WERI-Rb-1 (cell line): Measurements from ENCODE around the gene CMIP.

Experiments used
- DNase-seq: peaks from one replicate; pipeline ENCODE4 v3.0.0-alpha.2; 2020
- H3K27ac ChIP-seq: fragments of 250-450 bp; sonication (Bioruptor Pico); 2 replicates; pipeline ENCODE4 v1.5.1; 2020; ENCODE audit warnings: mild to moderate bottlenecking, moderate library complexity
- H3K27me3 ChIP-seq: fragments of 250-450 bp; sonication (Bioruptor Pico); 2 replicates; pipeline ENCODE4 v1.5.1; 2021; ENCODE audit warnings: mild to moderate bottlenecking, low read depth, moderate library complexity; ENCODE audit not compliant: insufficient read depth, severe bottlenecking
- H3K36me3 ChIP-seq: fragments of 250-450 bp; sonication (Bioruptor Pico); 2 replicates; pipeline ENCODE4 v1.5.1; 2020; ENCODE audit warnings: mild to moderate bottlenecking, moderate library complexity
- H3K4me3 ChIP-seq: 2 replicates; pipeline ENCODE4 v1.5.1; 2011; ENCODE audit warnings: low read depth, mild to moderate bottlenecking, control low read depth, low read length
- H3K9me3 ChIP-seq: fragments of 250-450 bp; sonication (Bioruptor Pico); 2 replicates; pipeline ENCODE4 v1.5.1; 2021; ENCODE audit warnings: mild to moderate bottlenecking, moderate library complexity; ENCODE audit not compliant: severe bottlenecking
- TF ChIP-seq, protein P1 (sequence below): IDR thresholded peaks from 2 replicates; pipeline ENCODE4 v1.5.1; 2011; ENCODE audit warnings: low read depth, mild to moderate bottlenecking, control low read depth, inconsistent platforms, low read length

CMIP gene

DNA sequence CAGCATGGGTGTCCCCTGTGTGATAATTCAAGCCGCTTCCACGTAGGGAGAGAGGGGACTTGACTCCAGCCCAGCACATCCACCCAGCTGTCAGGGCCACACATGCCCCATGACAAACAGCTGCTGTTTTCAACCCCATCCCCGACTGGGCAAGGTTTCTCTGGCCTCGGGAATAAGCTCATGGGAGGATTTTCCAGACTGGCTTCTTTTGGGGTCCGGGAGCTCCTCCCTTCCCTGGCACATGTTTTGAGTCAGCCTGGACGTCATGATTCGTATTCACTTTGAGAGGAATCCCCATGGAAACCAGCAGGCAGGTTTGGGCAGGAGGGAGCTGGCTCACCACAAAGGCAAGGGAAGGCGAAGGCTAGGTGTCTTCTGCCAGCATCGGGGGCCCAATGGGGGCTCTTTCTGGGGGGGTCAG is 156.4 kb downstream of the CMIP start:
- DNase-seq, result no peak
- Histone ChIP-seq H3K36me3 (no peaks in the 10 kb centered on the region), H3K27me3 (no peaks in the 10 kb centered on the region), H3K27ac (no peak overlapping the region), H3K4me3 (no peak overlapping the region), H3K9me3 (no peaks in the 10 kb centered on the region)
- TF ChIP-seq, protein P1, sequence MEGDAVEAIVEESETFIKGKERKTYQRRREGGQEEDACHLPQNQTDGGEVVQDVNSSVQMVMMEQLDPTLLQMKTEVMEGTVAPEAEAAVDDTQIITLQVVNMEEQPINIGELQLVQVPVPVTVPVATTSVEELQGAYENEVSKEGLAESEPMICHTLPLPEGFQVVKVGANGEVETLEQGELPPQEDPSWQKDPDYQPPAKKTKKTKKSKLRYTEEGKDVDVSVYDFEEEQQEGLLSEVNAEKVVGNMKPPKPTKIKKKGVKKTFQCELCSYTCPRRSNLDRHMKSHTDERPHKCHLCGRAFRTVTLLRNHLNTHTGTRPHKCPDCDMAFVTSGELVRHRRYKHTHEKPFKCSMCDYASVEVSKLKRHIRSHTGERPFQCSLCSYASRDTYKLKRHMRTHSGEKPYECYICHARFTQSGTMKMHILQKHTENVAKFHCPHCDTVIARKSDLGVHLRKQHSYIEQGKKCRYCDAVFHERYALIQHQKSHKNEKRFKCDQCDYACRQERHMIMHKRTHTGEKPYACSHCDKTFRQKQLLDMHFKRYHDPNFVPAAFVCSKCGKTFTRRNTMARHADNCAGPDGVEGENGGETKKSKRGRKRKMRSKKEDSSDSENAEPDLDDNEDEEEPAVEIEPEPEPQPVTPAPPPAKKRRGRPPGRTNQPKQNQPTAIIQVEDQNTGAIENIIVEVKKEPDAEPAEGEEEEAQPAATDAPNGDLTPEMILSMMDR, result no peak

DNA sequence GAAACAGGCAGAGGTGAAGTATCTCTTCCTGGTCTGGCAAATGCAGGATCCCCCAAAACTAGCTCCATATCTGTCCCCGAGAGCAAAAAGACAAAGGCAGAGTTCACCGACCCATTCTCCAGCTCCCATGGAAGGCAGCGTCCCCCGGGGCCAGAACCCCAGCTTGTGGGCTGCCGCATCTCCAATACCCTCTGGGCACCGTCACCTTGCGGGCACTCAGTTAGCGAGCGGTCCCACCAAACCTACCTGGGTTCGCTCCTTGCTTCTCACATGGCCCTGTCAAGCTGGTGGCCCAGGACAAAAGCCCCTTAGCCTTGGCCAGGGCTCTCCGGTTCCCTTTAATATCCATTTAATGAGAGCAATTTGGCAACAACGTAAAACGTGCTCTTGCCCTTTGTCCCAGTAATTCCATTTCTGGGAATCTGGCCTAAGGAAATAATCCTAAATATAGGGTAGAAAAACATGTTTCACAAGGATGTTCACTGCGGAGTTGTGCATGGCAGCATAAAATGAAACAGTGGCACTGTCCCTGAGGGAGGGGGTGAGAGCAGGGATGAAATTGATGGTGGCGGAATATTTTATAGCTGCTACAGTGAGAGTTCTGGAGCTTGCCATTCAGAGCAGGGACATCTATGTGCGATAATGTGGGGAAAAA is 157.1 kb downstream of the CMIP start:
- Histone ChIP-seq H3K4me3 (no peak overlapping the region), H3K36me3 (no peaks in the 10 kb centered on the region), H3K9me3 (no peaks in the 10 kb centered on the region), H3K27me3 (no peaks in the 10 kb centered on the region), H3K27ac (no peak overlapping the region)
- DNase-seq, result no peak
- TF ChIP-seq, protein P1, result no peak

DNA sequence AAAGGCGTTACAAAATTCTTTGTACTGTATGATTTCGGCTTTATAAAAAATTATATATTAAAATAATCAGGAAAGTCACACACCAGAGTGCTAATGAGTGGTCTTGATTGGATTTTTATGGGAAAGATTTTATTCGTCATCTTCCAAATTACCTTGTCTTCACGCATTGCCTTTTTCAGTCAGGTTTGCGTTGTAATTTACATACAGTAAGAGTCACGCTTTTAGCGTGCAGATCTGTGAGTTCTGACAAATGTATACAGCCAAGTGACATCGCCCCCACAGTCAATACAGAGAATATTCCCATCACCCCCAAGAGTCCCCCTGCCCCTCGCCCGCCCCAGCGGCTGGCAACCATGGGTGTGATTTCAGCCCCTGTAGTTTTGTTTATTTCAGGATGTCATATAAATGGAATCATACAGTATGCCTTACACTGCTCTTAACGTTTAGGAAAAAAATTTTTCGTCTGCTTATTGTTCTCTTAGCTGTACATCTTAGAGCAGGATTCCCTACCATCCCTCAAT is 157.7 kb downstream of the CMIP start:
- no peaks in the 10 kb centered on the region for H3K9me3 ChIP-seq
- H3K4me3 ChIP-seq, result no peak overlapping the region
- no peak overlapping the region for H3K27ac ChIP-seq
- H3K27me3 ChIP-seq, result no peaks in the 10 kb centered on the region
- DNase-seq, result no peak
- TF ChIP-seq, protein P1, result no peak
- H3K36me3 ChIP-seq, result no peaks in the 10 kb centered on the region

DNA sequence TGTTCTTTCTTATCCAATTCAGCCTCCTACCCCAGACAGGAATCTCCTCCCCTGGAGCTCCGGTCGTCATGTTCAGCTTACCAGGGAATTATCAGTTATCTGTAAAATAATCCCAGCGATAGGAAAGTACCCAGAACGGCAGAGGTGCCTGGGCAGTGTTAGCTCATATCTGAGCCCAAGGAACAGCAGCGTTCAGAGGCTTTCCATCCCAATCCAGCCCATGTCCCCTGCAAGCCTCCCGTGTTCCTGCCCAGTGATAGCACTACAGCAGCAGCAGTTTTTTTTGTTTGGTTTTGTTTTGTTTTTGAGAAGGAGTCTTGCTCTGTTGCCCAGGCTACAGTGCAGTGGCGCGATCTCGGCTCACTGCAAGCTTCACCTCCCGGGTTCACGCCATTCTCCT is 158.2 kb downstream of the CMIP start:
- no peak for DNase-seq
- Histone ChIP-seq H3K4me3 (no peak overlapping the region), H3K27me3 (no peaks in the 10 kb centered on the region), H3K27ac (no peak overlapping the region), H3K9me3 (no peaks in the 10 kb centered on the region), H3K36me3 (no peaks in the 10 kb centered on the region)
- TF ChIP-seq, protein P1, result no peak

DNA sequence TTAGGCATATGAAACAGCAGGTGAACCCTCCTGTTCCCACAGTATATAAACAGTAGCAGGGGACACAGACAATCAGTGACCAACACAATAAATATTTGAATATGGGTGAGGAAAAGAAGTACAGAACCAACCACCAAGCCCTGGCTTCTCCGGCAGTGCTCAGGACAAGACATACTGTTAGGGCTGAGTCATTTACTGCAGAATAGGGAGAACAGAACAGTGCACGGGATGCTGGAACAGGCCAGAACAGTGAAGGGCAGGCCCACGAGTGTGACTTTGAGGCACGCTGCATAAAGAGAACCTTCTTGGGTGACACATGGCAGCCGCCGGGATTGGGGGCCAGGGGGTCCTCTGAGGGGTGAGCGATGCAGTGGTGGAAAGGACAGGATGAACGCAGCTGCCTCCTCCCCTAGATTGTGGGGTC is 160.4 kb downstream of the CMIP start:
- TF ChIP-seq, protein P1, result no peak

DNA sequence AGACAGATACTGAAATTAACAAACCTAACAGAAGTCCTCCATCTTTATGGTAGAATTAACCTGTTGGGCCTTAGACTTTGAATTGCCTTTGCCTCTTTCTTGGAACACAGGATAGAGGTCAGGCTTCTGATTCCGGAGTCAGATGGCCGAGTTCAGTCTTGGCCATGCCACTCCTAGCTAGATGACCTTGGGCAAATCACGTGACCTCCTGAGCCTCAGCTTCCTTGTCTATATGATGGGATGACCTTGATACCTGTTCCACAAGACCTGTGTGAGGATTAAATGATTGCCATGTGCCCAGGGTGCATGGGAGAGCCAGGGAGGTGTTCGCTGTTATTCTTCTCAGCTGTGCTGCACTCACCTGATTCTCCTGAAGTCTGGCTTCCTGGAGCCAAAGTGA is 161.4 kb downstream of the CMIP start:
- TF ChIP-seq, protein P1, result no peak
- Histone ChIP-seq H3K27ac (no peak overlapping the region), H3K4me3 (no peak overlapping the region), H3K9me3 (no peaks in the 10 kb centered on the region), H3K36me3 (no peaks in the 10 kb centered on the region), H3K27me3 (no peaks in the 10 kb centered on the region)
- no peak for DNase-seq

More for the DNA sequence above, 160.4 kb downstream of the CMIP start:
- H3K36me3 ChIP-seq, result no peaks in the 10 kb centered on the region
- DNase-seq, result no peak
- no peaks in the 10 kb centered on the region for H3K27me3 ChIP-seq
- no peak overlapping the region for H3K27ac ChIP-seq
- no peak overlapping the region for H3K4me3 ChIP-seq
- H3K9me3 ChIP-seq, result no peaks in the 10 kb centered on the region
